Testis (tissue), 2 donors: ENCODE data around the gene KCNK10.

Experiments used
- CTCF ChIP-seq, 3 experiments: fragments of 450-650 bp in 2 of 3; fragments of 200-600 bp in 1 of 3; sonication (generic) in 1 of 3; IDR thresholded peaks; one replicate each; pipeline ENCODE4 v1.5.1; 2016 to 2019; ENCODE audit warnings: antibody characterized with exemption in 3 of 3, mild to moderate bottlenecking in 2 of 3, moderate library complexity in 1 of 3
- POLR2A ChIP-seq: fragments of 450-650 bp; IDR thresholded peaks from one replicate; pipeline ENCODE4 v1.6.1; 2017; ENCODE audit warnings: antibody characterized with exemption, mild to moderate bottlenecking, moderate library complexity

DNA sequence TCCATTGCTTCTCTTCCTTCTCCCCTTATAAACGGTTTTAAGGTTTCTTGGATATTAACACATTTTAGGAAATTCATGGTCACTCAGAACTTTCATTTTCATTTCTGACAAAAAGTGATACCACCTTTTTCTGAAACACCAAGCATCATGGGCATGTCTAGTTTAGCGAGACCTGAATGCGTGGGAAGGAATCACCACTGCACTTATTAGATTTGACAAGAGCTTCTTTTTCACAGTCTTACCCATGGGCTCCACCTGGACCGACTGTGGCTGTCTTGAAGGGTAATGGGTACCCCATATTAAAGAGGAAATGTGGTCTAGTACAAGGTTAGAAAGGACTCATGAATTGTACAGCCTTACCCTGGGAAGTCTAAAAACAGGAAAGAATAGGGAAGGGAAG, 95.4 kb downstream of the KCNK10 start:
- TF ChIP-seq CTCF (IDR thresholded peaks at IDR 0.05) (no peak), POLR2A (no peak)
